GM12875 (cell line): ENCODE data around the gene HOXA6.

Source experiments
- H3K4me3 ChIP-seq: one replicate; pipeline ENCODE4 v1.5.1; 2011; ENCODE audit warnings: low read depth, low read length, control low read depth
- TF ChIP-seq, protein P1 (sequence below): IDR thresholded peaks from 2 replicates; pipeline ENCODE4 v1.5.1; 2011; ENCODE audit warnings: low read depth, mild to moderate bottlenecking, control low read depth, inconsistent platforms, low read length, moderate library complexity, borderline replicate concordance; ENCODE audit not compliant: insufficient read depth

Gene HOXA6

DNA sequence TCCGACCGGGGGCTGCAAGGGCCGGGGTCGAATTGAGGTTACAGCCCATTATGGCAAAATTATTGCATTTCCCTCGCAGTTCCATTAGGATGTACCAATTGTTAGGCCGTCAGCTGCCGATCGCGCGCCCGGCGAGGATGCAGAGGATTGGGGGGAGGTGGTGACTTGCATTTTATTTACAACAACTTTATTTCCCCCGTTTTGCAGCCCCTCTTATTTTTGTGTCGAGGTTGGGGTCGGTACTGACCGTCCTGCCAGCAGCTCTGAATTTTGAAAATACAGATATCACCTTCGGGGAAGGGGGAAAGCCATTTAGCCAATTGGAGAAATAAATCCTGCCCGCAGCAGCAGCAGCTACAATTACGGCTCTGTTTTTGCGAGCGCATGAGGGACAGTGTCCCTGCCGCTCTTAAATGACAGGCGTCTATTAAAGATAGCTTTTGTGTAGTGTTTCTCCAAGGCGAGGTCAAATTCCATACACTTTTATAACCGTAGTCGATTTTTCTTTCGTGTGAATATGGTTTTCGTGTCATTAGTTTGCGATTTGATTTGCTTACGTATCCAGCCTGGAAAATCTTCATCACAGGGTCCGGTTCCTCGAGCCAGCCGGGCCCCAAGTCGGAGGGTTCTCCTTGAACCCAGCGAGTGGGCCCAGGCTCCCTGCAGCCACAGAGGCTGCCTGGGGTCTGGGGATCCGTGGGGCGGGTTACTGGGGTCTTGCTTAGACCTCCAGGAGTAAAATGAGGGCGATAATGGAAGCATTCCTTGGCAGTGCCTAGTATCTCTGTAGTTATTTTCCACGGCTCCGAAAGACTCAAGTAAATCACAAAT, 3.4 kb downstream of the HOXA6 start:
- no peak overlapping the region for H3K4me3 ChIP-seq
- TF ChIP-seq, protein P1, sequence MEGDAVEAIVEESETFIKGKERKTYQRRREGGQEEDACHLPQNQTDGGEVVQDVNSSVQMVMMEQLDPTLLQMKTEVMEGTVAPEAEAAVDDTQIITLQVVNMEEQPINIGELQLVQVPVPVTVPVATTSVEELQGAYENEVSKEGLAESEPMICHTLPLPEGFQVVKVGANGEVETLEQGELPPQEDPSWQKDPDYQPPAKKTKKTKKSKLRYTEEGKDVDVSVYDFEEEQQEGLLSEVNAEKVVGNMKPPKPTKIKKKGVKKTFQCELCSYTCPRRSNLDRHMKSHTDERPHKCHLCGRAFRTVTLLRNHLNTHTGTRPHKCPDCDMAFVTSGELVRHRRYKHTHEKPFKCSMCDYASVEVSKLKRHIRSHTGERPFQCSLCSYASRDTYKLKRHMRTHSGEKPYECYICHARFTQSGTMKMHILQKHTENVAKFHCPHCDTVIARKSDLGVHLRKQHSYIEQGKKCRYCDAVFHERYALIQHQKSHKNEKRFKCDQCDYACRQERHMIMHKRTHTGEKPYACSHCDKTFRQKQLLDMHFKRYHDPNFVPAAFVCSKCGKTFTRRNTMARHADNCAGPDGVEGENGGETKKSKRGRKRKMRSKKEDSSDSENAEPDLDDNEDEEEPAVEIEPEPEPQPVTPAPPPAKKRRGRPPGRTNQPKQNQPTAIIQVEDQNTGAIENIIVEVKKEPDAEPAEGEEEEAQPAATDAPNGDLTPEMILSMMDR = no peak

DNA sequence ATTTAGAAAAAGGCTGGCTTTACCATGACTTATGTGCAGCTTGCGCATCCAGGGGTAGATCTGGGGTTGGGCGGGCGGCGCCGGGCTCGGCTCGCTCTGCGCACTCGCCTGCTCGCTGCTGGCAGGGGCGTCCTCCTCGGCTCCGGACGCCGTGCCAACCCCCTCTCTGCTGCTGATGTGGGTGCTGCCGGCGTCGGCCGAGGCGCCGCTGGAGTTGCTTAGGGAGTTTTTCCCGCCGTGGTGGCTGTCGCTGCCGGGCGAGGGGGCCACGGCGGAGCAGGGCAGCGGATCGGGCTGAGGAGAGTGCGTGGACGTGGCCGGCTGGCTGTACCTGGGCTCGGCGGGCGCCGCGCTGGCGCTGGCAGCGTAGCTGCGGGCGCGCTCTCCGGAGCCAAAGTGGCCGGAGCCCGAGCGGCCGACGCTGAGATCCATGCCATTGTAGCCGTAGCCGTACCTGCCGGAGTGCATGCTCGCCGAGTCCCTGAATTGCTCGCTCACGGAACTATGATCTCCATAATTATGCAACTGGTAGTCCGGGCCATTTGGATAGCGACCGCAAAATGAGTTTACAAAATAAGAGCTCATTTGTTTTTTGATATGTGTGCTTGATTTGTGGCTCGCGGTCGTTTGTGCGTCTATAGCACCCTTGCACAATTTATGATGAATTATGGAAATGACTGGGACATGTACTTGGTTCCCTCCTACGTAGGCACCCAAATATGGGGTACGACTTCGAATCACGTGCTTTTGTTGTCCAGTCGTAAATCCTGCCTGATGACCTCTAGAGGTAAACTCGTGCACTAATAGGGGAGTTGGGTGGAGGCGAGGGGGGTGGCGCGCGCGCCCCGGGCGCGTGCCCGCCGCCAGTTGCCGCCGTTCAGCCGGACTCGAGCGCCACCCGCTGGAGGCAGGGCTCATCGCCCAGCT, 4.3 kb downstream of the HOXA6 start, which contains the start of gene HOXA5:
HOXA5 (minus strand) TSS at position 659 of the 927 bp plus-strand sequence; CDS start at position 585, 74 bp downstream.
- no peak within 1 kb of the TSS for H3K4me3 ChIP-seq

DNA sequence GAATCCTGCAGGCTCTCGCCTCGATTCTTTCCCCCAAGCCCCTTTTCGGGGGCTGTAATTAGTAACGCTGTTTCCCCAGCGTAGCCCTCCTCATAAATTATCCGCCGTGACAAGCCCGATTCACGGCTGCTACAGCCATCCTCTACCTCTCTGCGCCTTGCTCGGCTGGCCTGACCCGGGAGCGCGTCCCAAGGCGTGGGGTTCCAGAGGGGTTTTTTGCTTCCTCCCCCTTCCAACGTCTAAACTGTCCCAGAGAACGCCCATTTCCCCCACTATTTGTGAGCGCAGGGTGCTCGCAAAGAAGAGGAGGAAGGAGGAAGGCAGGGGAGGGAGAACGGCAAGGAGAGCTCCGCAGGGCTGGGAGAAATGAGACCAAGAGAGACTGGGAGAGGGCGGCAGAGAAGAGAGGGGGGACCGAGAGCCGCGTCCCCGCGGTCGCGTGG, 5.0 kb downstream of the HOXA6 start:
- TF ChIP-seq, protein P1 = no peak
- no peak overlapping the region for H3K4me3 ChIP-seq

More for the DNA sequence above, 4.3 kb downstream of the HOXA6 start, which contains the start of gene HOXA5:
- TF ChIP-seq, protein P1 = no peak

DNA sequence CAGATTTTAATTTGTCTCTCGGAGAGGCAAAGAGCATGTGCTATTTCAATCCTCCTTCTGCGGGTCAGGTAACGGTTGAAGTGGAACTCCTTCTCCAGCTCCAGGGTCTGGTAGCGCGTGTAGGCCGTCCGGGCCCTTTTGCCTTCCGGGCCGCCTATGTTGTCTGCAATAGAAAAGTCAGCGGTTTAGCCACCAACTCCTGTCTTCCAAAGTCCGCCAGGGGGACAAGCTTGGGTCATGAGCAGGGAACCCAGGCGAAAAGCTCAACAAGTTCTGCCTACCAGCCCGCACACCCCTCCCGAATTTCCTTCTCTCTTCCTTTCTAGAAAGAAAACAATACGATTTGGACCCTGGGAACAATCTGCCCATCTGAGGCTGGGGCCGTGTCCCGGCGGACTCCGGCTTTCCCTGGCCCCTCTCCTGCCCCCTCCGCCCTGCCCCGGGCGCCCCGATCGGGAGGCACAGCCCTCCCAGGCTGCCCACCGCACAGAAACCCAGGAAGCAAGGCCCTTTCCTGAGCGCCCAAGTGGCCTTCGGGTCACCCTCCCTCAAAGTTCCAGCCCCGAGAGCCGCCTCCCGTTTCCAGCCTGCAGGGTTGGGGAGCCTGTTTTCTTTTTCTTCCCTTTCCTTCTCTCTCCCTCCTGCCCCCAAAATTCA, 5.5 kb downstream of the HOXA6 start:
- TF ChIP-seq, protein P1 = no peak

DNA sequence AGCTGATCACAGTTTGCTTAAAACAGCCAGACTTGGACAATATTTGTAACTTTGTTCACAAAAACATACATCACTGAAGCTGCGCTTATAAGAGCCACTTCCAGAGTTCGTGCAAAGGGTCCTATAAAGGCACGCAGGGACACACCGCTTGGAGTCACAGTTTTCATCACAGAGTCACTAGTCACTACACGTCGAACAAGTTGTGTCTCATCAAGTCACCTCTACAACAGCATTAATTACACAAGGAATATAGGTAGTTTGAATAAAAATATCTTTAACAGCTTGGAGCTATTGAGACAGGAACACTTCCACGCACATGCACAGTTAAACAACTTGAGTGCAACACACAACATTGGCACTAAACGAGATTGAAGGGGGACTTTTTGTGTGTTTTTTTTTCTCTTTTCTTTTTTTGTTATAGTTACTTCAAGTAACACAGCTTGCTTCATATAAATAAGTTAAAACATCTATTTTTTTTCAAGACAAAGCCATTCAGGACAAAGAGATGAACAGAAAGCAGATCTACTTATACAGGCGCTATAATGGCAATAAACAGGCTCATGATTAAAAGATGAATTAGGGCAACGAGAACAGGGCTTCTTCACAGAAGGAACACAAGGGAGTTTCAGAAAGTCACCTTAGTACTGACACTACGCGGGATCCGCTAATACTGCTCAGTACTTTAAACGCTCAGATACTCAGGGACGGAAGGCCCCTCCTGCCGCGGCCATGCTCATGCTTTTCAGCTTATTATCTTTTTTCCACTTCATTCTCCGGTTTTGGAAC, 6.2 kb downstream of the HOXA6 start:
- TF ChIP-seq, protein P1 = no peak
- no peak overlapping the region for H3K4me3 ChIP-seq

More for the DNA sequence above, 5.5 kb downstream of the HOXA6 start:
- no peak overlapping the region for H3K4me3 ChIP-seq

DNA sequence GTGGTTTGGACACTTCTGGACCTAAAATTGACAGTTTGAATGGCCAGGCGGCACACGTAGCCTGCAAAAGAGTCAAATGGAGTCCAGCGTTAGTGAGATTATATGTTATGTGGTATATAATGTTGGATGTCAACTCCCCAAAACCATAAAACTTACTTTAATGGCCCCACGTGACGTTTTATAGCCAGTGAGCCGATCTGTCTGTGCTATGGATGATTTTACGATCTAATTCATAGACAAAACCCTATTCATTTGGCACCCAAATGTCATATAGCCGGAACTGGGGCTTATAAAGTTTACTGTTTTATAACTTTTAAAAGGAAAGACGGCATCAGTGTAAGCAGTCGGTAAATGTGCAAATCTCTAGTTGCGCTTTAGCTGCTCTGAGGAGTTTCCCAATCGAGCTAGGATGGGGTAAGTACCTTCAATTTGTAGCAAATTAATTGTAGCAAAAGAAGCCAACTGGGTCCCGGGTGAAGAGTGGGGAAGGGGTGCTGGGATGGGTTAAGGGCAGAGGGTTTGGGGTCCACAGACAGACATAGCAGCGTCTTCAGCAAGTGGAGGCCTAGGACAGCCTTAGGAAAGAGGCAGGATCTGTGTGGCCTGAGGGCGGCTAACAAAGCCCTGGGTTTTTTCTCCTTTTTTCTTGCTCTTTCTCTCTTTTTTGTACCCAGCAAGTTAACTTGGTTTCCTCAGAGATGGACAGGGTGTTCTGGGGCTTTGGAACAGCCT, 7.3 kb downstream of the HOXA6 start:
- H3K4me3 ChIP-seq = no peak overlapping the region
- TF ChIP-seq, protein P1 = no peak
